ENCODE results near the gene OR5AN1. TPM values are rescaled to one million over a fixed set of nuclear protein-coding genes. Genes with fewer than 3 reads are reported as not detected.

Gene OR5AN1
- total and polyA plus RNA-seq, 8 donors, result not detected

DNA sequence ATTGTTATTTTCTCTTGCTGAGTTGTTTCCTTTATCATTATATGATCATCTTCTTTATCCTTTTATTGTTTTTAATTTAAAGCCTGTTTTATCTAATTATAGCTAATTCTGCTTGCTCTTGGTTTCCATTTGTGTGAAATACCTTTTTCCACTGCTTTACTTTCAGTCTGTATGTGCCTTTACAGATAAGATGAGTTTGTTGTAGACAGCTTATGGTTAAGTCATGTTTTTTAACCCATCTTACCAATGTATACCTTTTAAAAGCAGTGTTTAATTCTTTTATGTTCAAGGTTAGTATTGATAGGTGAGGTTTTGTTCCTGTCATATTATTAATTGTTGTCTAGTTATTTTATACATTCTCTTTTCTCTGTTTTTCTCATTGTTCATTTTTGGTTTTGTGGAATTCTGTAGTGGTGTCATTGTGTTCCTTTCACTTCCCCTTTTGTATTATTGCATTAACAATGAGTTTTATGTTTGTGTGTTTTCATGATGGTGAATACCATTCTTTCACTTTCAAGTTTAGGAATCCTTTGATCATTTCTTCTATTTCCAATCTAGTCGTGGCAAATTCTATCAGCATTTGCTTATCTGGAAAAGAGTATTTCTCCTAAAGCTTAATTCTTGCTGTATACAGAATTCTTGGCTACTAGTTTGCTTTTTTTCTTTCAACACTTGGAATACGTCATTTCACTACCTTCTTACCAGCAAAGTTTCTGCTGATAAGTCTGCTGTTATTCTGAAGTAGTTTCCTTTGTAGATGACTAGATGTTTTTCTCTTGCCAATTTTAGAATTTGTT is 21.8 kb downstream of the OR5AN1 start:
- Histone ChIP-seq H3K4me1 (no peaks in the 10 kb centered on the region), H3K4me3 (no peak overlapping the region), H3K9me3 (peaks cover 0 to 4% of the 10 kb centered on the region in 2 donors), H3K36me3 (no peaks in the 10 kb centered on the region), H3K27ac (no peak overlapping the region), H3K27me3 (no peaks in the 10 kb centered on the region)
- intact Hi-C loops (cut with DNase I), result no loop called here
- DNase-seq (no peak), ATAC-seq (no peak)
- TF ChIP-seq, protein P1, sequence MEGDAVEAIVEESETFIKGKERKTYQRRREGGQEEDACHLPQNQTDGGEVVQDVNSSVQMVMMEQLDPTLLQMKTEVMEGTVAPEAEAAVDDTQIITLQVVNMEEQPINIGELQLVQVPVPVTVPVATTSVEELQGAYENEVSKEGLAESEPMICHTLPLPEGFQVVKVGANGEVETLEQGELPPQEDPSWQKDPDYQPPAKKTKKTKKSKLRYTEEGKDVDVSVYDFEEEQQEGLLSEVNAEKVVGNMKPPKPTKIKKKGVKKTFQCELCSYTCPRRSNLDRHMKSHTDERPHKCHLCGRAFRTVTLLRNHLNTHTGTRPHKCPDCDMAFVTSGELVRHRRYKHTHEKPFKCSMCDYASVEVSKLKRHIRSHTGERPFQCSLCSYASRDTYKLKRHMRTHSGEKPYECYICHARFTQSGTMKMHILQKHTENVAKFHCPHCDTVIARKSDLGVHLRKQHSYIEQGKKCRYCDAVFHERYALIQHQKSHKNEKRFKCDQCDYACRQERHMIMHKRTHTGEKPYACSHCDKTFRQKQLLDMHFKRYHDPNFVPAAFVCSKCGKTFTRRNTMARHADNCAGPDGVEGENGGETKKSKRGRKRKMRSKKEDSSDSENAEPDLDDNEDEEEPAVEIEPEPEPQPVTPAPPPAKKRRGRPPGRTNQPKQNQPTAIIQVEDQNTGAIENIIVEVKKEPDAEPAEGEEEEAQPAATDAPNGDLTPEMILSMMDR (IDR thresholded peaks at IDR 0.05), result no peak

DNA sequence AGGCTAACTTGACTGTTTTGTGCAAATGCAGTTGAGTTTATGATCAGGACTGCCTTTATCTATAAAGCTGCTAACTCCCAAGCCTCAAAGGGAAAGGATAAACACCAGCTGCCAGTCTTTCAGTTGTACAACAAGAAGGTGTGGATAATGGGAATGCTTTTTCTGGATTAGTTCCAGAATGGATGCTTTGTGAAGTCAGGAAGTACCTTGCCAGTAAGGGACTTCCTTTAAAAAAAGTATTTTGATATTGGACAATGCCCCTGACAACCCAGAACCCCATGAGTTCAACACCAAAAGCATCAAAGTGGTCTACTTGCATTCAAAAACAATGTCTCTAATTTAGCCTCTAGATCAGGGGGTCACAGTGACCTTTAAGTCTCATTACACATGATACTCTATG is 35.5 kb downstream of the OR5AN1 start:
- H3K27me3 ChIP-seq, result no peaks in the 10 kb centered on the region
- intact Hi-C loops (cut with DNase I), result no loop called here
- no peaks in the 10 kb centered on the region for H3K4me1 ChIP-seq
- DNase-seq, result no peak
- no peaks in the 10 kb centered on the region for H3K9me3 ChIP-seq
- H3K36me3 ChIP-seq, result no peaks in the 10 kb centered on the region
- ATAC-seq, result no peak
- no peak overlapping the region for H3K27ac ChIP-seq
- no peak overlapping the region for H3K4me3 ChIP-seq
- TF ChIP-seq, protein P1 (IDR thresholded peaks at IDR 0.05), result no peak

DNA sequence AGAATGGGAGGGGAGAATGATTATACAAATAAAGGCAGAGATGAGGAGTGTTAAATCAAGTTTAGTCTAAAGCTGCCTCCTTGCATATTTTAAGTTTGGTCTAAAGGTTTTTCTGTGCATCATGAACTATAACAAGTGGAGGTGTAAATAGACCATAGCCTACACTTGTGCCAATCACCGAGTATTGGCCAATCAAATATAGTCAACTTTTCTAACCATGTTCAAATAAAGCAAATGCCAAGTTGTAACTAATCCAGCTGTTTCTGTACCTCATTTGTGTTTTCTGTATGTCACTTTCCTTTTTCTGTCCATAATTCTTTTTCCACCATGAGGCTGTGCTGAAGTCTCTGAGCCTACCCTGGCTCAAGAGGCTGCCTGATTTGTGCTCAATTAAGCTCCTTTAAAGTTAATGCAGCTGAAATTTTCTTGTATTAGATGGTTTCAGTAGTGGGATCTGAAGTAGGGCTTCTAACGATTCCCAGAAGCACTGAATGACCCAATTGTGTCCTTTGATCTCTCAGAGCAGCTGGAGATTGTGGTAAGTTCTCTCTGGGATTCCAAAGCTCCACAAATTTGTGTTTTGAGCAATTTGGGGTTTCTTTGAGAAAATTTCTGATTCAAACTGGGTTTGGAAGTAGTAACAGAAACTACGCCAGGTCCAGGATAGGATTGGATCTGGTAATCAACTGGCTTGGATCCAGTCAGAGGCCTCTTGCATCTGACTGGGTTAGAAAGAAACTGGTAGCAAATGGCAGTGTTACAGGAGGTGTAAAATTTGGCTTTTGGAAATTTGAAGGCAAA is 42.0 kb downstream of the OR5AN1 start:
- Histone ChIP-seq H3K36me3 (no peaks in the 10 kb centered on the region), H3K9me3 (peaks cover 0 to 21% of the 10 kb centered on the region in 2 donors), H3K4me1 (no peaks in the 10 kb centered on the region), H3K4me3 (no peak overlapping the region), H3K27ac (no peak overlapping the region), H3K27me3 (no peaks in the 10 kb centered on the region)
- DNase-seq (no peak), ATAC-seq (no peak)
- intact Hi-C loops (cut with DNase I), result no loop called here
- TF ChIP-seq, protein P1 (IDR thresholded peaks at IDR 0.05), result no peak

DNA sequence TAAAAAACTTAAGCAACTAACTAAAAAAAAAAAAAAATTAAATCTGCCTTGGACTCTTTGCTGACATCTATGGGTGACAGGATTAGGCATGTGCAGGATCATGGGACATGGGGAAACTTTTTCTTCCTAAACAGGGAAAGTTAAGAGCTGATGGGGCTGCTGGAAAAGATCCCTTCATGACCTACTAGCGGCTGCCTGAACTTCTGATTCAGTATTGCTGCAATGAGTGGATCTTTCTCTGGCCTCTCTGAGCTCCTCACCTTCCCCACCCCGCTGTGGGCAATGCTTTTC is 42.5 kb downstream of the OR5AN1 start:
- no peak for DNase-seq
- Histone ChIP-seq H3K4me1 (no peaks in the 10 kb centered on the region), H3K36me3 (no peaks in the 10 kb centered on the region), H3K4me3 (no peak overlapping the region), H3K9me3 (peaks cover 0 to 25% of the 10 kb centered on the region in 2 donors), H3K27me3 (no peaks in the 10 kb centered on the region), H3K27ac (no peak overlapping the region)
- intact Hi-C loops (cut with DNase I), result no loop called here
- TF ChIP-seq, protein P1 (IDR thresholded peaks at IDR 0.05), result no peak
- ATAC-seq, result no peak

DNA sequence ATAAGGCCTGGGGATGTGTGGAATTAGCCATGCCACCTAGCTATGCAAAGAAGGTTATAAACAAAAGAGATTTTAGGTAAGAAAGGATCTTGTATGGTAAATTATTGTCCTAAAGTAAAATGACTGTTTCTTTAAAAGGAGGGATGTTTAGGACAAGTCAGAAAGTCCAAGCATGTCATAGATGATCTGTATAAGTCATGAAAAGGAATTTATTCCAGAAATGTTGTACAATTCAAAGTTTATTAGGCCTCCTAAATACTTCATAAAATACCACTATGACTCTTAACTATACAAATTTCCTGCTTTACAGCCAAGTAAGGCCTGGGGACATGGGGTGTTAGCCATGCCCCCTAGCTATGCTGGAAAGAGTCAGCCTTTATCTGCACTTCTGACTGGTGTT is 44.9 kb downstream of the OR5AN1 start:
- DNase-seq (no peak), ATAC-seq (no peak)
- H3K36me3 ChIP-seq, result no peaks in the 10 kb centered on the region
- H3K27me3 ChIP-seq, result no peaks in the 10 kb centered on the region
- TF ChIP-seq, protein P1 (IDR thresholded peaks at IDR 0.05), result no peak
- intact Hi-C loops (cut with DNase I), result no loop called here
- H3K27ac ChIP-seq, result no peak overlapping the region
- no peaks in the 10 kb centered on the region for H3K4me1 ChIP-seq
- H3K4me3 ChIP-seq, result no peak overlapping the region
- H3K9me3 ChIP-seq, result peaks cover 0 to 28% of the 10 kb centered on the region in 2 donors

Data from left lung (tissue), 10 donors.